Measurements from ENCODE around the gene UBE2E1.

DNA sequence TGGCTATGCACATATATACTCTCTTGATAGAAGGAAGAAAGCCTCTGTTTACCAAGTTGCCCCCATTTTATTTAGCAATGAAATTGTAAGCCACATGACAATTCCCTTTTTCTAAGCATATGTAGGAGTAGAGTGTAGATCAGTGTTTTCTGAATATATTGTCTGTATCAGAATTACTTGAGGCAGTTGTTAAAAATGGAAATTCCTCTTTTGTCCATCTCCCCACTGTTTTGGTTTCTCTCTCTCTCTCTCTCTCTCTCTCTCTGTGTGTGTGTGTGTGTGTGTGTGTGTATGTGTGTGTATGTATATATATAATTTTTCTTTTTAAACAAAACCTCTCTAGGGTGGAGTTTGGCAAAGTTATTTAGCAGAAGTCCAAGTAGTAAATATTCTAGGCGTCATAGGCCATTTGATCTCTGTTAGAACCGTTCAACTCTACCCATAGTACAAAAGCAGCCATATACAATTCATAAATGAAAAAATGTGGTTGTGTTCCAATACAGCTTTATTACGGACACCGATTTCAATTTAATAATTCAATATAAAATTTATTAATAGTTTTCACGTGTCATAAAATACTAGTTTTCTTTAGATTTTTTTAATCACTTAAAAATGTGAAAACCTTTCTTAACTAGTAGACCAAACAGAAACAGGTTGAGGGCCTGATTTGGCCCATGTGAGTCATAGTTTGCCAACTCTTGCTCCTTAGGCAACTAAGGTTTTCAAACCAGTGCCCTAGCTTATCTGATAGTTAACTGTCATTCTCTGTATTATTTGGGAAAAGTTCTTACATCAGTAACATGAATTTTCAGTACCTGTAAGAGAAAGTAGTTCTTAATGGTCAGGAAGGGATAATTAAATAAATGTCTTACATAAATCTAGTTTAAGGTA, 39.8 kb downstream of the UBE2E1 start:
- TF ChIP-seq EZH2 (IDR thresholded peaks at IDR 0.05) (no peak), POLR2AphosphoS5 (IDR thresholded peaks at IDR 0.05; ENCODE audit: borderline replicate concordance, low read depth, low read length) (no peak), FOXP2 (optimal IDR thresholded peaks at IDR 0.05; ENCODE audit: control extremely low read depth, extremely low read length, insufficient read depth) (no peak)
